HUES48 (cell line): ENCODE results near the gene RAPGEF3.

Experiments
- H3K27ac ChIP-seq: one replicate; pipeline ENCODE4 v1.7.0; 2013; ENCODE audit warnings: low read depth, low read length, inconsistent platforms
- H3K27me3 ChIP-seq: 2 replicates; pipeline ENCODE4 v1.6.1; 2013; ENCODE audit warnings: mild to moderate bottlenecking, low read length; ENCODE audit not compliant: control insufficient read depth, insufficient read depth
- H3K36me3 ChIP-seq: 2 replicates; pipeline ENCODE4 v1.6.1; 2013; ENCODE audit warnings: low read length; ENCODE audit not compliant: control insufficient read depth, insufficient read depth
- H3K4me1 ChIP-seq: 2 replicates; pipeline ENCODE4 v1.6.1; 2013; ENCODE audit warnings: mild to moderate bottlenecking, low read length; ENCODE audit not compliant: control insufficient read depth, insufficient read depth
- H3K4me3 ChIP-seq: 2 replicates; pipeline ENCODE4 v1.5.1; 2013; ENCODE audit warnings: mild to moderate bottlenecking, low read depth, low read length
- H3K9ac ChIP-seq: 2 replicates; pipeline ENCODE4 v1.6.1; 2013; ENCODE audit warnings: mild to moderate bottlenecking, low read depth, low read length, moderate library complexity
- H3K9me3 ChIP-seq: 2 replicates; pipeline ENCODE4 v1.6.1; 2013; ENCODE audit warnings: low read length; ENCODE audit not compliant: control insufficient read depth, insufficient read depth

The RAPGEF3 gene

DNA sequence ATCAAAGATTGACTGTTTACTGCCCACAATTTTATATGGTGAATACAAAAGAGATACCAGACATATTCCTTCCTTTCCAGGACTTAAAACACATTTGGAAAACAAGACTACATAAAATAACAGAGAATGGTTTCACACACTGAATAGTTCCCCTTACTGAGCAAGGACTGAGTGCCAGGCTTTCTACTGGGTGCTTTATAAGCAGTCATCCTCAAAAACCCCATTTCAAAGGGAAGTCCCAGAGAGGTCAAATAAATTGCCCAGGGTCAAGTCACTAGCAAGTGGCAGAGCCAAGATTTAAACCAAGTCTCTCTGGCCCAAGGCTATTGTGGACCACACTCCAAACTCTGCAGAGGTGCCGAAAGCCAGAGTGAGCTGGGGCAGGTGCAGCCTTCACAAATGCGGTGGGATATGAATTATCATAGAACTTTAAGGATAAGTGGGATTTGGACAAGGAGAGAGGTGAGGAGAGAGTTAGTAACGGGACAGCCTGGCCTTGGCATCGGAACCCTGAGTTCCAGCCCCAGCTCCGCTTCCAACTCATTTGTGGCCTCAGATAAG is 43.8 kb downstream of the RAPGEF3 start:
- no peak overlapping the region for H3K27ac ChIP-seq
- H3K9ac ChIP-seq = no peak overlapping the region
- no peaks in the 10 kb centered on the region for H3K9me3 ChIP-seq
- H3K4me1 ChIP-seq = peaks cover 11% of the 10 kb centered on the region
- H3K36me3 ChIP-seq = no peaks in the 10 kb centered on the region
- H3K27me3 ChIP-seq = peaks cover 11% of the 10 kb centered on the region
- H3K4me3 ChIP-seq = no peak overlapping the region

DNA sequence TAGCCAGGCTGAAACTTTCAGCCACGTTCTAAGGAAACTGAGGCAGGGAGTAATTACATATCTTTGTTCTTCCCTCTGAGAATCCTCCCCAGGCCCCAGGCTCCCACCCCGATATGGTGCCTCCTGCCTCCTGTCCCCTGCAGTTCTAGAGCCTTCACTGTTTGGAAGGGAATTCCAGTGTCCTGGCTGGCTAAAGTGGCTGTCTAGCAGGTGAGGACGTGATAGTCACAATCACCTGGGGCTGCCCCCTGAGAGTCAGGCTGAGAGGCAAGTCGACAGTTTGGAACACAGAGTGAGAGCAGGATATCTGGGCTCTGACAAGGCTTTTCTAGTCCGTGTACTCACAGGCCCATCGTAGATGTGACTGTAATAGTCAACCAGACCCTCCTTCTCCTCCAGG is 46.5 kb downstream of the RAPGEF3 start:
- Histone ChIP-seq H3K27ac (no peak overlapping the region), H3K36me3 (no peaks in the 10 kb centered on the region), H3K4me1 (peaks cover under 1% of the 10 kb centered on the region; the same call in 1 of the 2 replicates), H3K9ac (no peak overlapping the region), H3K9me3 (no peaks in the 10 kb centered on the region), H3K4me3 (no peak overlapping the region), H3K27me3 (peaks cover 9% of the 10 kb centered on the region)

DNA sequence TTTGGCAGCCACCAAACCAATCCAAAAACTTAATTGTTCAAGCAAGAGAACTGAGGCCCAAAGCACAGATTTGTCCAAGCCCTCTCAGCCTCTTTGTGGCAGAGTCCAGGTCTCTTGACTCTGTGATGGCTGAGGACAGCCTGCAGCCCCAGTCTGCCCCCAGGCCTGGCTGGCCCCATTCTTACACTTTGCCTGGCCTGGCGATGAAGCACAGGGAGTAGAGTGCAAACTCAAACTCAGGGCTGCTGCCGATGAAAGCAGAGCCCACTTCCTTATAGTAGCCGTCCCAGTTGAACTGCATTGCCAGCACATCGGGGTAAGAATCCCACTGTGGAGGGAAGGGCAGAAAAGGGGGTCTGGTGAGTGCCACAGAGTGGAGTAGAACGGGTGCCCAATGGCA is 47.2 kb downstream of the RAPGEF3 start:
- peaks cover 5% of the 10 kb centered on the region for H3K4me1 ChIP-seq
- no peaks in the 10 kb centered on the region for H3K9me3 ChIP-seq
- H3K27ac ChIP-seq = no peak overlapping the region
- H3K36me3 ChIP-seq = no peaks in the 10 kb centered on the region
- no peak overlapping the region for H3K9ac ChIP-seq
- H3K4me3 ChIP-seq = no peak overlapping the region
- H3K27me3 ChIP-seq = peaks cover 2% of the 10 kb centered on the region

DNA sequence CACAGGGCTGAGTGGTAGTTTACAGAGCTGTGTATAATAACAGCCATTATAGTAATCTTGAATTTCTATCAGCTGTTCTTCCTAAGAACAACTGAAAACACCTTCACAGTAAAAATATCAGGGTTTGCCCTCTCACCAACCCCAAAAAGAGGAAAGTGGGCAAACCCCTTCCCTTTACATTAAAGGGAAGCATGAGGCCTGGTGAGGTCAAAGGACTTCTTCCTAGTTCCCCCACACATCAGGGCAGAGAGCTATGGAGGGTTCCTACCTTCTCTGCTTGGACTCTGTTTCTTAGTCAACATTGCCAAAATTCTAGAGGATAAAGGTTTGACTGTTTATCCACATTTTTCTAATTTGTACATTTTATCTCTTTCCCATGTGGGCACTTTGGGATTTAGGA is 48.4 kb downstream of the RAPGEF3 start:
- H3K27me3 ChIP-seq = no peaks in the 10 kb centered on the region
- no peaks in the 10 kb centered on the region for H3K9me3 ChIP-seq
- H3K4me3 ChIP-seq = no peak overlapping the region
- peaks cover 10% of the 10 kb centered on the region for H3K4me1 ChIP-seq
- no peak overlapping the region for H3K27ac ChIP-seq
- H3K36me3 ChIP-seq = no peaks in the 10 kb centered on the region
- H3K9ac ChIP-seq = no peak overlapping the region

DNA sequence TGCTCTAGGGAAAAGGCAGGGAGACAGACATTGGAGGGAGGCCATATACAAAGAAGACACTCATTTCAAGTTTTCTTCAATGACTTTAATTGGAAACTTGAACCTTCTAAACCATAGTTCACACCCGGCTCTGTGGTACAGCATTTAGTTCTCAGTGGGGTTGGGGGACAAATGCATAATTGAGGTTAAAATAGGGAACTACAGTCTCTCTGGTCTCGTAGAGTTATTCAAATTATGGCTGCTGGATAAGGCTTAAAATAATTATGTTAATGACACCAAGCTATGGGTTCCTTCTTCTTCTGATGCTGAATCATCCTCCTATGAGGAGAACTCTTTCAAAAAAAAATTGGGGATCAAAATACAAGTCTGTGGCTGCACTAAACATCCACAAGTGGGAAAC is 49.0 kb downstream of the RAPGEF3 start:
- no peaks in the 10 kb centered on the region for H3K27me3 ChIP-seq
- H3K4me1 ChIP-seq = peaks cover 10% of the 10 kb centered on the region
- no peak overlapping the region for H3K4me3 ChIP-seq
- H3K9ac ChIP-seq = no peak overlapping the region
- no peaks in the 10 kb centered on the region for H3K36me3 ChIP-seq
- H3K27ac ChIP-seq = no peak overlapping the region
- H3K9me3 ChIP-seq = no peaks in the 10 kb centered on the region

DNA sequence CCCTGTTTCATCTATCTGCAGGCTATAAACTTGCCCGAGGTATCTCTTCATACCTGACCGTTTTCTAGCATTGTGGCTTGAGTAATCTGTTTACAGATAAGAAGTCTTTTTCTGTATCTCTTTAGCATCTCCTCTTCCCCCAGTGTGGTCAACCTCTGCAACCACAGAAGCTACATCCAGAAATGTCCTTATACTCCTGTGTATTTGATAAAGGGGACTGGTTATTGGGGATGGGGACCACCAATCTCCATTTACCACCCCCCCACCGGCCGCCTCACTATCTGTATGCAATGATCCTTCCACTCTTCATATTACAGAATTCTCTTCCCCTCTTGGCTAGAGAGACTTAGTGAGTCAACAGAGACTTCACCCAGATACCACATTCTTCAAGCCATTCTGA is 49.4 kb downstream of the RAPGEF3 start:
- no peak overlapping the region for H3K27ac ChIP-seq
- H3K9ac ChIP-seq = no peak overlapping the region
- no peaks in the 10 kb centered on the region for H3K9me3 ChIP-seq
- H3K4me1 ChIP-seq = peaks cover 10% of the 10 kb centered on the region
- no peak overlapping the region for H3K4me3 ChIP-seq
- no peaks in the 10 kb centered on the region for H3K27me3 ChIP-seq
- no peaks in the 10 kb centered on the region for H3K36me3 ChIP-seq

DNA sequence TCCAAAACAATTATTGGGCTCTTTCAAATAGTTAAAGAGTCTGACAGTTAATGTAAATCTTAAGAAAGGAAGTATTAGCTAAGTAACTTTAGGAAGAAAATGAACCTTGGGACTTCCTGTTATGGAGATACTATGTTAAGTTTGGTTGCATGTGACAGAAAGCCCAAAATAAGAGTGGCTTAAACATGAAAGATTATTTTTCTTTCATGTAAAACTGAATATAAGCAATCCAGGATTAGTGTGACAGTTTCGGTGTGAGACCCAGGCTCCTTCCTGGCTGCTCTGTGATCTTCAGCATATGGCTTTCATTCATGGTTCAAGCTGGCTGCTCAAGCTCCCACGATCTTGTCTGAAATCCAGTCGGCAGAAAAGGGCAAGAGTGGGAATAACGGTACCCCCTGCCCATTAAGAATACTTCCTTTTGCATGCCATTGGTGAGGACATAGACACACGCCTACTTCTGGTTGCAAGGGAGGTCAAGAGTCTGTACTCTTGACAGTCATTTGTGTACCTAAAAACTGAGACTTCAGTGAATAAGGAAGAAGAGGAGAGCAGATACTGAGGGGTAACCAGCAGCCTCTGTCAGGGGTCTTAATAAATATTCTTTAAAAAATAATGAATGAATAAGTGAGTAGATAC is 50.7 kb downstream of the RAPGEF3 start:
- Histone ChIP-seq H3K4me3 (no peak overlapping the region), H3K36me3 (no peaks in the 10 kb centered on the region), H3K4me1 (peaks cover 10% of the 10 kb centered on the region), H3K9me3 (no peaks in the 10 kb centered on the region), H3K27ac (no peak overlapping the region), H3K9ac (no peak overlapping the region), H3K27me3 (no peaks in the 10 kb centered on the region)

DNA sequence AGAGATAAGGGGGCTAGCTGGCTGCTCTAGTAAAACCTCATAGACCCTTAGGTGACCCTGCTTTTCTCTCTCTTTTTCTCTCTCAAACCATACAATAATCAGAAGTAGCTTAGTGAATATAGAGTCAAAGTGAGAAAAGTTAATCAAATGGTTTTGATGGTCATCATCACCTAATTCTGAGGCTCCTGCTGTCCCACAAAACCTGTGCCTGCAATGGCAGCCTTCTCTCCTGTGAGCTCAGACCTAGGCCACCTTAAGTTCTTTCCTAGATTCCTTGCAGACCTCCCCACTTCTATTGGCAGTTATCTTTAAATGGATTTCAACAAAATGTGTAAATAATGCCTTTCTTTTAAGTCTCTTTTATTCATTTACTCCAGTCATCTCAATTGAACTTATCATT is 51.3 kb downstream of the RAPGEF3 start:
- Histone ChIP-seq H3K9me3 (no peaks in the 10 kb centered on the region), H3K9ac (no peak overlapping the region), H3K27me3 (no peaks in the 10 kb centered on the region), H3K36me3 (0 out of 2 replicates have a peak, but pooled peaks cover 4% of the 10 kb centered on the region), H3K27ac (no peak overlapping the region), H3K4me1 (peaks cover 10% of the 10 kb centered on the region), H3K4me3 (no peak overlapping the region)

DNA sequence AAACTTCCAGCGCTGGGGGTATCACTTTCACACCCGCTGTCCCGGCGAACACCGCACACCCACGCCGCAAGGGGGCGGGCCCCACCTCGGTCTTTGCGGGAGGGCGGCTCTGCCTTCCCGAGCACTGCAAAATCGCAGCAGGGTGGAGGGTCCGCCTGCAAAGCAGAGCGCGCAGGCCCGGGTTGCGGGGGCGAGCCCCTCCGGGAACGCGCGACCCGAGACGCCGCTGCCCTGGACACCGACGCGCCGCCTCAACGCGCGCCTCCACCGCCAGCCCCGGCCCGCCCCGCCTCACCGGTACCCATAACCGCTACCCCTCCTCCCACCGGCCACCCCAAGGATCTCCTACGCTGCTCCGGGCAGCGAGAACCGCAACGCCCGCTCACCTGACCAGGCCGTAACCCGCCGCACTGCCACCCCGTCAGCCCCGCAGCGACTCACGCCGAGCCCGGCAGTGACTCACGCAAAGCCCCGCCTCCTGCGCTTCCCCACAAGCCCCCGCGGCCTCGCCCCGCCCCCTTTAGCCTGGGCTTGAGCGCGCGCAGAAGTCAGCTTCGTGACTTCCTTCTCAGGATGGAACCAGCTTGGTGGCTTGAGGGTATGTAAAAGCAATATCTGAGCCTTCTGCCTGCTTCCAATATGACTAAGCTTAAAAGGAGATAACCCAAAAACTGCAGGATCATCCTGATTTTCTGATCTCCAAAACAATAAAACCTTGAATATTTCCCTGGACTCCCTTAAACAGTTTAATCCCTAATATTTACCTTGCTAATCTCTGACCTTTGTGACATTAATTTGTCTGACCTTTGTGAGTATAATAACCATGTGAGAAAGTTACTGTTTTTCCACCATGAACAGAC is 52.9 kb downstream of the RAPGEF3 start, which contains the start of gene RPAP3:
TSS of gene RPAP3 (minus strand) at position 465 of the 860 bp plus-strand sequence. CDS start 3,190 bp downstream, outside the sequence.
- Histone ChIP-seq H3K4me1 (peaks cover 10% of the 10 kb centered on the region), H3K27ac (peak within 1 kb of the TSS; percentile 85), H3K4me3 (peak within 1 kb of the TSS; percentile 75), H3K9ac (peak within 1 kb of the TSS; percentile 64), H3K27me3 (no peaks in the 10 kb centered on the region), H3K36me3 (peaks cover 10% of the 10 kb centered on the region), H3K9me3 (no peaks in the 10 kb centered on the region)

DNA sequence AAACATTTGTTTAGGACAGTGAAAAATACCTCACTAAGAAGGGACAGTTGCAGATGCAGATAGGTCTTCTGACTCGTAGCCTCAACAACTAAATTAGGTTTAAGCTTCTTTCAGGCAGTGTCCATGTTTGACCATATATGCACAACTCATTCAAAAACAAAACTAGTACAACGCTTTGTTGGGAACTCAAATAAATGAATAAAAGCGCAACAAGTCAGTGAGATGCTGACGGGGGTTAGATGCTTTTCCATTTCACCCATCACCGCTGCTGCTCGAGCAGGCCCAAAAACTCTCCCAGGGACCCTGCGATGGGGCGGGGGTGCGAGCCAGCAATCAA is 53.5 kb downstream of the RAPGEF3 start:
- no peaks in the 10 kb centered on the region for H3K27me3 ChIP-seq
- peaks cover 10% of the 10 kb centered on the region for H3K4me1 ChIP-seq
- peak overlapping the region; percentile 52 for H3K9ac ChIP-seq
- peaks cover 16% of the 10 kb centered on the region for H3K36me3 ChIP-seq
- peak overlapping the region; percentile 75 for H3K4me3 ChIP-seq
- no peaks in the 10 kb centered on the region for H3K9me3 ChIP-seq
- peak overlapping the region; percentile 85 for H3K27ac ChIP-seq

DNA sequence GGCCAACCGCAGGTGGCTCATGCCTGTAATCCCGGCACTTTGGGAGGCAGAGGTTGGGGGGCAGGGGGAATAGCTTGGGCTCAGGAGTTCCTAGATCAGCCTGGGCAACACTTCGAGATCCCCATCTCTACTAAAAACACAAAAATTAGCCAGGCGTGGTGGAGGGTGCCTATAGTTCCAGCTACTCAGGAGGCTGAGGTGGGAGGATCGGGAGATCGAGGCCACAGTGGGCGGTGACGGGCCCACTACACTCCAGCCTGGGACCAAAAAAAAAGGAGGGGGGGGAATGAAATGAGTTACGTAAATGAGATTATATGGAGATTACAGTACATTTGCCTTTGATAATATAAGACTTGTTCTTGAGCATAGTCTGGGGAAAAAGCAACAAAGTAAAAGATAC is 54.0 kb downstream of the RAPGEF3 start:
- peaks cover 10% of the 10 kb centered on the region for H3K4me1 ChIP-seq
- peaks cover 21% of the 10 kb centered on the region for H3K36me3 ChIP-seq
- peak overlapping the region; percentile 75 for H3K4me3 ChIP-seq
- no peaks in the 10 kb centered on the region for H3K27me3 ChIP-seq
- H3K9ac ChIP-seq = peak overlapping the region; percentile 52; the same call in 1 of the 2 replicates
- H3K9me3 ChIP-seq = no peaks in the 10 kb centered on the region
- H3K27ac ChIP-seq = no peak overlapping the region
